ENCODE measurements around the gene NDUFS8. TPM values are rescaled to one million over a fixed set of nuclear protein-coding genes. Genes with fewer than 3 reads are reported as not detected.

NDUFS8 gene
- total RNA-seq, 2 experiments from 2014 or later = 70.5 to 72.5 TPM

DNA sequence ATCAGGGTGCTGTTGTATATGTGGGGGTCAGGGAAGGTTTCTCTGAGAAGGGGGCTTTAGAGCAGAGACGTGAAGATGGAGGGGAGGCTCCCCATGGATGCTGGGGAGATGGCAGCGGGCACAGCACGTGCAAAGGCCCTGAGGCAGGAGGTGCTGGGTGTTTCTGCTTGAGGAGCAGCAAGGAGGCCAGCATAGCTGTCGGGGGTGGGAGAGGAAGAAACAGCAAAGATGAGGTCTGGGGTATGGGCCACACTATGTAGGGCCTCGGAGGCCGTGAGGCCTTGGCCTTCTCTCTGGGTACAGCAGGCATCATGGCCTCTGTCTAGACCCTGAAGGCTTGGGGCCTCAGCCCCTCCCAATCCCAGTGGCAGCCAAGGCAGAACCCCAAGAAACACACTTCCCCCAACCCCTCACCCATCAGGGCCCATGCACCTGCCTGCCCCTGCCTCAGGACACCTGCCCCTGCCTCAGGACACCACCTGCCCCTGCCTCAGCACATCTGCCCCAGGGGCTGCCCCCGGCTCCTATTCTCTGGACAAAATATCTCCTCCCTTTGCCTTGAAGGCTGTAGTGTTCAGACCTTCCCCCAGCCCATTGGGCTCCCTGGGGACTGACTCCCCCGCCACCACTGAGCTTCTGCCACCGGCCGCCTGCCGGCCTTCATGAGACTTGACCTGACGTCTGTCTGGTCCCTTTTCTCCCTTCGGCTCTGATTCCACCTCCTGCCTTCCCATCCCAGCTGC lies 14.1 kb upstream of the NDUFS8 start:
- TF ChIP-seq, protein P1, sequence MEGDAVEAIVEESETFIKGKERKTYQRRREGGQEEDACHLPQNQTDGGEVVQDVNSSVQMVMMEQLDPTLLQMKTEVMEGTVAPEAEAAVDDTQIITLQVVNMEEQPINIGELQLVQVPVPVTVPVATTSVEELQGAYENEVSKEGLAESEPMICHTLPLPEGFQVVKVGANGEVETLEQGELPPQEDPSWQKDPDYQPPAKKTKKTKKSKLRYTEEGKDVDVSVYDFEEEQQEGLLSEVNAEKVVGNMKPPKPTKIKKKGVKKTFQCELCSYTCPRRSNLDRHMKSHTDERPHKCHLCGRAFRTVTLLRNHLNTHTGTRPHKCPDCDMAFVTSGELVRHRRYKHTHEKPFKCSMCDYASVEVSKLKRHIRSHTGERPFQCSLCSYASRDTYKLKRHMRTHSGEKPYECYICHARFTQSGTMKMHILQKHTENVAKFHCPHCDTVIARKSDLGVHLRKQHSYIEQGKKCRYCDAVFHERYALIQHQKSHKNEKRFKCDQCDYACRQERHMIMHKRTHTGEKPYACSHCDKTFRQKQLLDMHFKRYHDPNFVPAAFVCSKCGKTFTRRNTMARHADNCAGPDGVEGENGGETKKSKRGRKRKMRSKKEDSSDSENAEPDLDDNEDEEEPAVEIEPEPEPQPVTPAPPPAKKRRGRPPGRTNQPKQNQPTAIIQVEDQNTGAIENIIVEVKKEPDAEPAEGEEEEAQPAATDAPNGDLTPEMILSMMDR (IDR thresholded peaks at IDR 0.05) = no peak
- Mint-ChIP-seq H3K4me3 (no peak overlapping the region), H3K27me3 (no peaks in the 10 kb centered on the region), H3K4me1 (ENCODE audit: low read depth) (no peaks in the 10 kb centered on the region), H3K9me3 (no peaks in the 10 kb centered on the region), H3K36me3 (ENCODE audit: low read depth) (no peaks in the 10 kb centered on the region), H3K27ac (no peak overlapping the region)
- peaks cover 0 to 4% of the 10 kb centered on the region in 2 experiments for H3K9me3 ChIP-seq (ENCODE audit: control insufficient read depth in 1 of 2, insufficient read depth in 1 of 2, low read length in 2 of 2)
- H3K27me3 ChIP-seq (ENCODE audit: control insufficient read depth in 1 of 2, insufficient read depth in 2 of 2, low read length in 2 of 2) = no peaks in the 10 kb centered on the region
- intact Hi-C loops (cut with DNase I, micrococcal nuclease) = no loop called here
- POLR2A ChIA-PET = no interaction called here
- H3K36me3 ChIP-seq (ENCODE audit: insufficient read depth, low read length) = no peaks in the 10 kb centered on the region
- H3K4me1 ChIP-seq (ENCODE audit: insufficient read depth, low read length) = no peaks in the 10 kb centered on the region
- H3K4me3 ChIP-seq (ENCODE audit: low read length) = no peak overlapping the region
- CTCF ChIA-PET = no interaction called here
- no peak for ATAC-seq (ENCODE audit: poor library complexity)
- DNase-seq = no peak
- no peak overlapping the region for H3K27ac ChIP-seq (ENCODE audit: low read depth in 1 of 2, low read length in 2 of 2)

DNA sequence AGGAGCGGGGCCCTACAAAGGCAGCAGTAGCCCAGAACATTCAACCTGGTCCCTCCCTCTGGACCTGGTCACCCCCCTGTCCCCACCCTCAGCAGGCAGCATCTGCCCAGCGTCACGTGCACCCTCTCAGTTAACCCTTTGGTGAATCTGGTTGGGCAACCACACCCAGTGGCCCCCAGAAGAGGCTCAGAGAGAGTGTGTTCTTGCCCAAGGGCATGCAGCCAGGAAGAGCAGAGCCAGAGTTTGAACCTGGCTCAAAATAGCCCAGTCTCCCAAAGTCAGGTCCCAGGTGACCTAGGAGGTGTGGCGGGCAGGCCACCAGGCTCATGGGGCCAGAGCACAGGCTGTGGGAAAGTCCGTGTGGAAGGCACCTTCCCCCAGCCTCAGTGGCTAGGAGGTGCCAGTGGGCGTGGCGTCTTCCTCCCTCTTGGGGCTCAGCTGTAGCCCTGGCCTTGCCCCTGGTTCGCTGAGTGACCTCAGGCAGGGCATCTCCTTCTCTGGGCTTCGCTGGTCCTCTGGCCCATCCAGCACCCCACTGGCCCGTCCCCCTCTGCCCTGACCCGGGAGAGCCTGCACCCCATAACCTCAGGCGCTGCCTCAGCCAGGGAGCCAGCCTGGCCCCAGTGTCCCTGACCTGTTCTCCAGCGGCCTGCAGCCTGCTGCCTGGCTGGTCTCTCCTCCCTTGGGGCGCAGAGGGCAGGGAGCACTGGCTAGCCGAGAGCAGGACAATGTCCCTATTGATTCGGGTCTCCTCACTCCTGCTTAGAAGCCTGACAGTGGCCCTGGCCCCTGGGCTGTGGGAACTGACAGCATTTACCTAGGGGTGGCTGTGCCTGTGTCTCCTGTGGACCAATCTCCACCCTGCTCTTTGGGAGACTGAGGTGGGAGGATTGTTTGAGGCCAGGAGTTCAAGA lies 13.3 kb upstream of the NDUFS8 start:
- Mint-ChIP-seq H3K4me1 (ENCODE audit: low read depth) (no peaks in the 10 kb centered on the region), H3K36me3 (ENCODE audit: low read depth) (no peaks in the 10 kb centered on the region), H3K27me3 (no peaks in the 10 kb centered on the region), H3K9me3 (no peaks in the 10 kb centered on the region), H3K27ac (no peak overlapping the region), H3K4me3 (no peak overlapping the region)
- no peak for DNase-seq
- ATAC-seq (ENCODE audit: poor library complexity) = no peak
- Histone ChIP-seq H3K9me3 (ENCODE audit: control insufficient read depth in 1 of 2, insufficient read depth in 1 of 2, low read length in 2 of 2) (peaks cover 0 to 4% of the 10 kb centered on the region in 2 experiments), H3K4me3 (ENCODE audit: low read length) (no peak overlapping the region), H3K27me3 (ENCODE audit: control insufficient read depth in 1 of 2, insufficient read depth in 2 of 2, low read length in 2 of 2) (no peaks in the 10 kb centered on the region), H3K4me1 (ENCODE audit: insufficient read depth, low read length) (no peaks in the 10 kb centered on the region), H3K36me3 (ENCODE audit: insufficient read depth, low read length) (no peaks in the 10 kb centered on the region), H3K27ac (ENCODE audit: low read depth in 1 of 2, low read length in 2 of 2) (no peak overlapping the region)
- ChIA-PET CTCF (no interaction called here), POLR2A (no interaction called here)
- intact Hi-C loops (cut with DNase I, micrococcal nuclease) = no loop called here
- TF ChIP-seq, protein P1 (IDR thresholded peaks at IDR 0.05) = no peak

DNA sequence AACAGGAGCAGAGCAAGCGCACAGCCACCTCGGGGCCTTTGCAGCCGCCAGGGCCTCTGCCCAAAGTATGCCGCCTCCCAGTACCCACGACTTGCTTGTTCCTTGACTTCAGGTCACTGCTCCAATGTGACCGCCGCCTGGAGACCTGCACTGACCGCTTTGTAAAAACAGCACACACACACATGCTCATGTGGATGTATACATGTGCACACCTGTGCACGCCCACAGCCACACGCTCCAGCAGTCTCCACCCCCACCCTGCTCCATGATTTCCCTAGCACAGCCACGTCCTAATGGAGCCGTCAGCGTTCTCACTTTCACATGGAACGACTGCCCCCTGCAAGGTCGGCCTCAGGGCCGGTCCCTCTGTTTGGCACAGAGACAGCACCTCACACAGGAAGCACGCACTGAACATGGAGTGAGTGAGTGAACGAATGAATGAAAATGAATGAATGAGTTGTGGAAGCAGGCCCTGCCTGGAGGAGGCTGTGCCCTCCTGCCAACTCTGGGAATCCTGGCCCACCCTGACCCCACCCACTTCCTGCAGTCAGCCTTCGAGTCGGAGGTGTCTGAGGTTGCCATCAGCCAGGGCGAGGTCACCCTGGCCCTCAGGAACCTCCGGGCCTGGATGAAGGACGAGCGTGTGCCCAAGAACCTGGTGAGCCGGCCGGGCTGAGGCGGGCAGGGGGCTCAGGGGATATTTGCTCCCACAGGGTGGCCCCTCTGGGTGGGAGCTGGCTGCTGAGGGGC lies 12.3 kb upstream of the NDUFS8 start:
- no peaks in the 10 kb centered on the region for H3K4me1 Mint-ChIP-seq (ENCODE audit: low read depth)

More for the DNA sequence above, 12.3 kb upstream of the NDUFS8 start:
- Mint-ChIP-seq H3K27me3 (no peaks in the 10 kb centered on the region), H3K27ac (no peak overlapping the region), H3K36me3 (ENCODE audit: low read depth) (no peaks in the 10 kb centered on the region), H3K9me3 (no peaks in the 10 kb centered on the region), H3K4me3 (no peak overlapping the region)
- TF ChIP-seq, protein P1 (IDR thresholded peaks at IDR 0.05) = no peak
- H3K9me3 ChIP-seq (ENCODE audit: control insufficient read depth in 1 of 2, insufficient read depth in 1 of 2, low read length in 2 of 2) = peaks cover 0 to 4% of the 10 kb centered on the region in 2 experiments
- no peak for ATAC-seq (ENCODE audit: poor library complexity)
- H3K4me3 ChIP-seq (ENCODE audit: low read length) = no peak overlapping the region
- no peaks in the 10 kb centered on the region for H3K27me3 ChIP-seq (ENCODE audit: control insufficient read depth in 1 of 2, insufficient read depth in 2 of 2, low read length in 2 of 2)
- H3K27ac ChIP-seq (ENCODE audit: low read depth in 1 of 2, low read length in 2 of 2) = no peak overlapping the region
- DNase-seq = no peak
- CTCF ChIA-PET = no interaction called here
- no peaks in the 10 kb centered on the region for H3K4me1 ChIP-seq (ENCODE audit: insufficient read depth, low read length)
- POLR2A ChIA-PET = no interaction called here
- H3K36me3 ChIP-seq (ENCODE audit: insufficient read depth, low read length) = no peaks in the 10 kb centered on the region
- intact Hi-C loops (cut with DNase I, micrococcal nuclease) = no loop called here

Data from CD4-positive, alpha-beta T cell (primary cell).